ENCODE data around the gene KIF13A. TPM values are rescaled to one million over a fixed set of nuclear protein-coding genes. Genes with fewer than 3 reads are reported as not detected.

The KIF13A gene
- total RNA-seq, 1 experiment from 2014 or later, result 23.7 TPM

Other genes with a start within 250 kb of the KIF13A start
- gene NHLRC1, start 135.0 kb upstream of the KIF13A start, total RNA-seq (2014; rRNA removed; shearing (Covaris generic); ENCODE audit: low replicate concordance), result 1.1 and 2.5 TPM in 2 replicates
- gene TPMT, start 167.4 kb upstream of the KIF13A start, total RNA-seq (2014; rRNA removed; shearing (Covaris generic); ENCODE audit: low replicate concordance), result 11.7 and 14.0 TPM in 2 replicates
- 10.1 and 11.6 TPM in 2 replicates for gene KDM1B, start 167.8 kb upstream of the KIF13A start, total RNA-seq (2014; rRNA removed; shearing (Covaris generic); ENCODE audit: low replicate concordance)